Activated CD4-positive, alpha-beta T cell treated with anti-CD3 and anti-CD28 coated beads, Interleukin-10, Interleukin-2, amounts not matched to agents 100 ng/mL and 50 ng/mL, durations not matched to agents 16 hours and 8 hours (primary cell): ENCODE data around the gene HOXB4.

Source experiments
- DNase-seq: peaks from one replicate; pipeline ENCODE4 v3.0.0-alpha.2; 2020

Gene HOXB4

DNA sequence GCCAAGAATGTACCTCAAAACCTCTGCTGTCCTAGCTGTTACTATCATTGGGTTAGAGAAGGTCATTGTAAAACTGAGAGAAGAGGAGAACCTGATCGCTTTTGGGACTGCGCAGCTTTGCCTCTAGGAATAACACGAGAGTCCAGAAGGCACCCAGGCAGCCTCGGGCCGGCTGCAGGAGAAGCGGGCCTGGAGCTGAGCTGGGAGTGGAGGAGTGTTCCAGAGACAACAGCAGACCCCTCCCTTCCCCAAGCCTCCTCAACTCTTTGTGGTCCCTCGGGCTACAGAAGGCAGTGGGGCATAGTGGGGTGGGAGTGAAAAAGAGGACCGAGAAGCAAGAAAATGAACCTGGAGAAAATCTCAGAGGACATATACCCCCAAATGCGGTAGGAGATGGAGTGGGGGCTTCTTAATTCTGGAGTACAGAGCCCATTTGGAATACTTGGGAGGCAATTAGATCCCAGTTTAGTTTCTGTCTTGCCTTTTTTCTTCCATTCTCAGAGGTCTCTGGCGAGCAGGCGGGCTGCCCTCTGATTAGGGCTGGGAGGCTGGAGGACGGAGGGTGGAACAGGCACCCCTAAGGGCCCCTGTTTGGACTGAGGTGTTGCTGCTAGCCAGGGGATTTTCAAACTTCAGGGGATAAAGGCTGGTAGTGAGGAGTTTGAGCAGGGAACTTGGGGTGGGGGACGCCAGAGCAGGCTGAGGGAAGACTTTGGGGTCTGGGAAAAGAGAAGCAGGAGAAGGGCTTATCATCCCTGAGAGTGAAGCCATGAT is 19.9 kb downstream of the HOXB4 start:
- DNase-seq = no peak

- DNase-seq = no peak
Measured at GRCh38 chr17:48556576-48557401, 21.4 kb downstream of the HOXB4 start.

GRCh38 chr17:48556229-48556575 is 21.9 kb downstream of the HOXB4 start:
- DNase-seq = no peak

GRCh38 chr17:48555258-48556228 is 22.6 kb downstream of the HOXB4 start:
- no peak for DNase-seq

- no peak for DNase-seq
Measured at GRCh38 chr17:48554412-48555257, 23.5 kb downstream of the HOXB4 start.

GRCh38 chr17:48553826-48554225 is 24.3 kb downstream of the HOXB4 start:
- no peak for DNase-seq

GRCh38 chr17:48553190-48553547 is 25.0 kb downstream of the HOXB4 start:
- no peak for DNase-seq

- no peak for DNase-seq
Measured at GRCh38 chr17:48552466-48553189, 25.5 kb downstream of the HOXB4 start.

DNA sequence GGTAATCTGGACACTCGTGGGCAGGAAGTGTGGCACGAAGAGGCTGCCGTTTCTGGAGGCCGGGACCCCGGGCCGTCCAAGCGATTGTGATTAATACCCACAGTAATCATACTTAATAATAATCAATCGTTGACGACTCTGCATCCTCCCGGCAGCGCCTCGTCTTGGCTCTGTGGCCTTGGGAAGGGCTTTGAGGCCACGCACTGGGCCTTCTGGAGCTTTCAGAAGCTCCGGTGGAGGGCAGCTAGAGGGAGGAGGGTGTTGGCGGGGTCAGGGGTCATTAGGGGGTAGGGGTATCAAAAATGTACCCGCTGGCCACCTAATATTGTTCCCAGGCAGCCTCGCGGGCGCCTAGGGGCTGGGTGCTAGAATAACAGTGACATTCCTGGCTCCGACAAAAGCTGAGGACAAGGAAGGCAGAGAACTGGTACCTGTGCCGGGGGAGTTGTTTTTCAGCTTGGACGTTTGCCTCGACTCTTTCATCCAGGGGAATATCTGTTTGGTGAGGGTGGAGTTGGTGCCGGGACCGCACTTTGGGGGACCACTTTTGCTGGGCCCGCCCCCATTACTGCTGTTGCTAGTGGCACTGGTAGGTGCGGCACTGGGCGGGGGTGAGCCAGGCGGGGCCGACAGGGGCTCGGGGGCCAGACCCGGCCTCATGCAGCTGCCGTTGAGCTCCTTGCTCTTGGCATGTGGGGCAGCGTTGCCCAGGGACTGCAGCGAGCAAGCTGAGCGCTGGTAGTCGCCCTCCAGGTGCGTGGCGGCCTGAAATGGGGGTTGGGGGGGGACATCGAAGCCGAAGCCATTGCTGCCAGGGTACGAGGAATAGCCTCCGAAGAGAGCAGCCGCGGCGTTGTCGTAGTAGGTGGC is 26.3 kb downstream of the HOXB4 start:
- DNase-seq = no peak

- no peak for DNase-seq
Measured at GRCh38 chr17:48551214-48551555, 27.0 kb downstream of the HOXB4 start.

GRCh38 chr17:48550502-48551213 is 27.5 kb downstream of the HOXB4 start:
- DNase-seq = no peak

- no peak for DNase-seq
Measured at GRCh38 chr17:48549914-48550501, 28.1 kb downstream of the HOXB4 start.

GRCh38 chr17:48549281-48549630 is 28.9 kb downstream of the HOXB4 start:
- no peak for DNase-seq

DNA sequence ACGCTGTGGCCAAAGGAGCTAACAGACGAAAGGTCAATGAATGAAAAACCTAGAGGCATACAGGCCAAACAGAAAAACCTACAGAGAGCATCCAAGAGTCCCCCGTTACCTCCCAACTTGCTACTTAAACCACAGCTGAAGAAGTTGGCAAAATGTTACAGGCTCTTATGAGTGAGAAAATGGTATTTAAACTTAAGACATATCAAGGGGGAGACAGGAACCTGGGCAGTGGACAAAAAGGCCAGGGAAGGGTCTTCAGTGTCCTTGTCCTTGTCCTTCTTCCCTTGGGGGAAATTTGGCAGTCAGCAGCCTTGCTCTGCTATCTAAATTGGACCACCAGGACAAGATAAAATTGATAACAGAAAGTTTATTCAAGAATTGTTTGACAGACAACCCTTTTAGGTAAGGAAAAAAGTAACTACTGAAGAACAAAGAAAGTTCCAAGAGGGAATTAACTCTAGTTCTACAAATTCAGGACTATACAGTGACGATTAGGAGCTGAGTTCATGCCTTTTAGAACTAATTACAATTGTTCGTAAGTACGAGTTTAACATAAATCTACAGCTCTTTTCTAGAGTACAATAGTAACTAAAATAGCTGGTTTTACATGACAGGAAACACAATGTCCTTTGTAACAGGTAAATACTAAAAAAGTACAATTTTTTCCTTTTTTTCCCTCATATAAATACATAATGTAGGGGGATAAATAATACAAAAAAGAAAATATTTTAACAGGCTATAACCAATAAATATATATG is 29.4 kb downstream of the HOXB4 start:
- DNase-seq = no peak

DNA sequence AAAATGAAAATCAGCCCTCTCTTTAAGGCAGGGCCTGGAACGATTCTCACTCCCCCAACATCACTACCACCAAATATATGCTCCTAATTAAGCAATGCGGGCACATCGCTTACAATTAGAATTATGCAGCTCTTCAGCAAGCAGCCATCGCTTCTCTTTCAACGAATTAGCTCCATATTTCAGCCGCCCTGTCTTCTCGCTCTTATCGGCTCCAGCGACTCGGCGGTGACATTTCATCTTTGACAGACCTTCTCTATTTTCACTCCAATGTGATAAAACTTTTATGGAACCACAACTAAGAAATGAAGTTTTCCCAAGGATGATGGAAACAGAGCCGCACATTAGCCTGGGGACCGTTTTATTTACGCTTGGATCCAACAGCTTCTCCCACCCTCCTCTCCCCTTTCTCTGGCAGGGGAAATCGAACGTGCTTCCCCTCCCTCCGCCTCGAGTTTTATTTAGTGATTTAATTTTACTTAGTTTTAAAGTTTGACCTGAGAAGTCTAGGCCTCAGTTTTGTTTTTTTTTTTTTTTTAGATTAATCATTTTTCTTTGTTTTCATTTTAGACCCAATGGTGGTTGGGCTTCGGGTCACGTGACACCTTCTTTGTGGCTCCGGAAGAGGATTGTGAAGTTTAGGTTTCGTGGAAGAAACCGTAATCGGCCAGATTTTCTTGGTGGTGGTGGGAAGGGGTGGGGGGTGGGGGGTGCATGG is 30.2 kb downstream of the HOXB4 start:
- DNase-seq = peak; percentile 56

DNA sequence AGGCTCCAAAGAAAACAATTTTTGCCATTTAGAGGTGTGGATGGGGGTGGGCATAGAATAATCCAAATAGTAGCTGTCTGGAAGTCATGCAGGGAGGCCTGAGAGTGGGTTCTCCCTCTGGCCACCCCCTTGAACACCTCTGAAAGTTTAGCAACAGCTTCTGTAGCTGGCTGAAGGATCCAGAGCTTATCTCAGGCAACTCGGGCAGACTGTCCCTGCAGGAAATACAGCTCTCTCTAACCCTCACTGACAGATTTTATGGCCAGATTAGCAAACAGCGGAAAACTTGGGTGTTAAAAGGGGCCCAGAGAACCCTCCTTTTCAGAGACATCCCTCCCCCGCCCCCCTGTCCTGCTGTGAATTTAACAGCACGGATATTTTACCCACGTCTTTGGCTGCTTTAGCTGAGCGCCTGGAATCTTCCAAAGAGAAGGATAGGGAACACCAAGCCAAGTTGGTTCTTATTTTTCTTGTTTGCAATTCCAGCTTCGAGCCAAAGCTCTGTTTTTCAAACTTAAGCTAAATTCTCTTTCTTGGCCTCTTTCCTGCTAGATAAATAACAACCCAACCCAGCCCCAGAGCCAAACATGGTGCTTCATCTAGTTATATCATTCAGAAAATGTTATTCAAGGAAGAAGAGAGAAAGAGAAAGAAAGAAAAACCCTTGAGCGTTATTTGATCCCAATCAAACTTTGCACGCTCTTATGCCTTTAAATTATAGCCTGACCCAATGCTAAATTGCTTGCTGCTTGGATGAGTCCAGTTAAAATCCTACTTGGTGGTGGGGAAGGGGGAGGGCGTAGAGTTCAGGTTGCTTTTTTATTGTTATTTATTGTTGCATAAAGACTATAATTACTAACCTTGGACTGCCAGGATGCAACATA is 31.0 kb downstream of the HOXB4 start:
- DNase-seq = peak; percentile 36
